KOPT-K1 (cell line): ENCODE data around the gene OPRM1.
"Not testable (repeated sequence)": the region's sequence is repeated elsewhere in the genome, so short reads cannot be mapped to it uniquely, and the experiment has no call there.

Source experiments
- H3K27ac ChIP-seq: fragments of 200-600 bp; sonication (generic); 2 replicates; pipeline ENCODE4 v1.5.1; 2016; ENCODE audit warnings: antibody characterized with exemption, mild to moderate bottlenecking, low read depth, low read length; ENCODE audit not compliant: poor library complexity, severe bottlenecking
- H3K36me3 ChIP-seq: fragments of 200-600 bp; sonication (generic); 2 replicates; pipeline ENCODE4 v1.5.1; 2017; ENCODE audit warnings: antibody characterized with exemption, mild to moderate bottlenecking, low read length, moderate library complexity; ENCODE audit not compliant: insufficient read depth
- H3K9me3 ChIP-seq: fragments of 200-600 bp; sonication (generic); 2 replicates; pipeline ENCODE4 v1.5.1; 2017; ENCODE audit warnings: antibody characterized with exemption, low read length, mild to moderate bottlenecking; ENCODE audit not compliant: insufficient read depth, poor library complexity, severe bottlenecking

The OPRM1 gene

GRCh38 chr6:154058963-154059680, 20.1 kb downstream of the OPRM1 start:
- H3K36me3 ChIP-seq = no peaks in the 10 kb centered on the region
- no peak overlapping the region for H3K27ac ChIP-seq
- H3K9me3 ChIP-seq = no peaks in the 10 kb centered on the region

- Histone ChIP-seq H3K36me3 (no peaks in the 10 kb centered on the region), H3K9me3 (no peaks in the 10 kb centered on the region), H3K27ac (no peak overlapping the region)
Measured at GRCh38 chr6:154060076-154060475, 21.0 kb downstream of the OPRM1 start.

- Histone ChIP-seq H3K9me3 (no peaks in the 10 kb centered on the region), H3K36me3 (no peaks in the 10 kb centered on the region), H3K27ac (no peak overlapping the region)
Measured at GRCh38 chr6:154070041-154070440, 31.0 kb downstream of the OPRM1 start.

DNA sequence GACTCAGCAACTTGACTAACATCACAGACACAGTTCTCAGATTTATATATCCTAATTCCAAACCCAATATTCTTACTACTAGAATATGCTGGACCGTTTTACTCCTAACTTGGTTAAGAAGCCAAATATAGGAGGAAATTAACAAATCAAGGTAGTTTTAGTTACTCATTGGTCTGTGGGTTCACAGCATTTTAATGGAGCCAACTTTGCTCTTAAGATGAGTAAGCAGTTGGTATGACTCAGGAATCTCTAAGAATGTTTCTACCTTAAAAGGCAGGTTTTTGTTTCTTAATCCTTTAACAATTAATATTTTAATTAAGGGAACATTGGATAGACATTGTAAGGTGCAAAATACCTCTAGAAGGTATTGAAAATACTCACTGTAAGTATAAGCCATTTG, 31.6 kb downstream of the OPRM1 start:
- H3K9me3 ChIP-seq = no peaks in the 10 kb centered on the region
- H3K27ac ChIP-seq = no peak overlapping the region
- H3K36me3 ChIP-seq = no peaks in the 10 kb centered on the region

GRCh38 chr6:154071236-154071635, 32.2 kb downstream of the OPRM1 start:
- no peak overlapping the region for H3K27ac ChIP-seq
- H3K36me3 ChIP-seq = no peaks in the 10 kb centered on the region
- H3K9me3 ChIP-seq = no peaks in the 10 kb centered on the region

- Histone ChIP-seq H3K9me3 (no peaks in the 10 kb centered on the region), H3K36me3 (no peaks in the 10 kb centered on the region), H3K27ac (no peak overlapping the region)
Measured at GRCh38 chr6:154071711-154072110, 32.7 kb downstream of the OPRM1 start.

- not testable (repeated sequence) for H3K9me3 ChIP-seq, H3K36me3 ChIP-seq, H3K27ac ChIP-seq
Measured at GRCh38 chr6:154078596-154078995, 39.6 kb downstream of the OPRM1 start.

GRCh38 chr6:154080461-154081189, 41.6 kb downstream of the OPRM1 start:
- H3K27ac ChIP-seq = no peak overlapping the region
- no peaks in the 10 kb centered on the region for H3K36me3 ChIP-seq
- H3K9me3 ChIP-seq = no peaks in the 10 kb centered on the region

GRCh38 chr6:154086510-154086909, 47.5 kb downstream of the OPRM1 start:
- Histone ChIP-seq H3K36me3 (no peaks in the 10 kb centered on the region), H3K9me3 (no peaks in the 10 kb centered on the region), H3K27ac (no peak overlapping the region)

DNA sequence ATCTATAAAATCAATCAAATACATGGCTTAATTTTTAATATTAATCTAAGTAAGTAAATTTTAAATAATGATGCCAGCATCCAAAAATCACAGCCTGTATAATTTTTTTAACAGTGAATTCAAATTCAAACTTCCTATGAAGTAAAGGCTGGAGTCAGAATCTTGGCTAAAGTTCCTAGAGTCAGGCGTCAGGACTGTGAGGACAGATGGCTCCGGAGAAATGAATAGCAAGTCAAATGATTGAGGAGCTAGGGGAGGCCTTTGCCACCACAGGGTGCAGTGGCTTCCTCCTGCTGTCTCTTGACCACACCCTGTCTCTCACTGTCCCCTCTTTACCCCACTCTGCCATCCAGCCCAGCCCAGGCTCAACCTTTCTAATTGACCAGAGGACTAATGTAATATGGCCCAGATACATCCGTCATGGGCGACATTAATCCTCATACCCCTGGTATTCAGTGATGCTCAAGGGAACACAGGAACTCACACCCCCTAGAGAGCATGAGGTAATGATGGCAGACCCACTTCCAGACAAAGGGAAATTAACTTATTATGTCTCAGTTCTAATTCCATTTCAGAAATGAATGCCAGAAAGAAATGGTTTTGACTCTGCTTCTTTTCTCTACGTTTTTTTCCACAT, 53.4 kb downstream of the OPRM1 start:
- Histone ChIP-seq H3K9me3 (no peaks in the 10 kb centered on the region), H3K27ac (no peak overlapping the region), H3K36me3 (no peaks in the 10 kb centered on the region)

- H3K27ac ChIP-seq = no peak overlapping the region
- no peaks in the 10 kb centered on the region for H3K9me3 ChIP-seq
- H3K36me3 ChIP-seq = no peaks in the 10 kb centered on the region
Measured at GRCh38 chr6:154093231-154094044, 54.4 kb downstream of the OPRM1 start.

DNA sequence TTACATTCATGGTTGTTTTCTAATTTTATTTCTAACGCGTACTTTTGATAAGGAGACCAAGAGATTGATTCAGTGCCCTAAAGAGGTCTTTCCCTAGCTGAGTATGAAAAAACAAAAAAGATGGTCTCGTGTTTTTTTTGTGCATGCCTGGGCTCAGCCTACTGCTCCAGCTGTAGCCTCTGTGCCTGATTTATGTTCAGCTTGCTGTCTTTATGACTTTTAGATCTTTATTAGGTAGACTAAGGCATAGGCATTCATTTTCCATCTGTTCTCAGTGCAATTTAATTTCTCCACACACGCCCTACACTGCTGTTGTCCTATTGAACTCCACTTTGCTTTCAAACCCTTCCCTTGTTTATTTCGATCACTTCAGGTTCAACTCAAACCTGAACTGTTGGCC, 56.5 kb downstream of the OPRM1 start:
- no peaks in the 10 kb centered on the region for H3K9me3 ChIP-seq
- H3K36me3 ChIP-seq = no peaks in the 10 kb centered on the region
- H3K27ac ChIP-seq = no peak overlapping the region

- no peak overlapping the region for H3K27ac ChIP-seq
- H3K9me3 ChIP-seq = no peaks in the 10 kb centered on the region
- H3K36me3 ChIP-seq = no peaks in the 10 kb centered on the region
Measured at GRCh38 chr6:154096316-154096715, 57.3 kb downstream of the OPRM1 start.

DNA sequence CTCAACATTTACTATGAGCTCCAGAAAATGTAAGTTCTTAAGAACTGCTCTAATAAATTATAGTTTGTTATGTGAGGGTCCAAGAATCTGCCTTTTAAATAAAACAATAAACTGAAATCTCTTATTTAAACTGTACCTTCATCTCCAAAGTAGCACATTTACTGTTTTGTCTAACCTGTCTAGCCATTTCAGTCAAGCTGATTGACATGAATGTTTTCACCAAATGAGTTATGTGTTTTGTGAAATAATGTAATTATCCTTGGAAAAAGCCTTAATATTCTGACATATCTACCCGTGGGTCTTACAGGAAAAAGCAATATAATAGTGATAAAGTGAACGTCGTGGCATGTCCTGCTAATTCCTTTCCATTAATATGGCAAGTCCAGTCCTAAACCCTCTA, 57.8 kb downstream of the OPRM1 start:
- no peak overlapping the region for H3K27ac ChIP-seq
- no peaks in the 10 kb centered on the region for H3K36me3 ChIP-seq
- no peaks in the 10 kb centered on the region for H3K9me3 ChIP-seq

- Histone ChIP-seq H3K9me3 (no peaks in the 10 kb centered on the region), H3K36me3 (no peaks in the 10 kb centered on the region), H3K27ac (no peak overlapping the region)
Measured at GRCh38 chr6:154099211-154099610, 60.2 kb downstream of the OPRM1 start.
